H54 (cell line): ENCODE data around the gene DMAC2.
"Not testable (repeated sequence)": the region's sequence is repeated elsewhere in the genome, so short reads cannot be mapped to it uniquely, and the experiment has no call there.

Experiments used
- DNase-seq: peaks from one replicate; pipeline ENCODE4 v3.0.0; 2011; ENCODE audit warnings: low spot score, mixed read lengths; ENCODE audit not compliant: insufficient read length
- FAIRE-seq: peaks from 3 replicates; lab custom pipeline; 2011; peaks lifted over from hg19 to GRCh38; lab: Jason Lieb, UNC
- POLR2A ChIP-seq: IDR thresholded peaks from 2 replicates; pipeline ENCODE4 v1.6.1; 2011; ENCODE audit warnings: low read depth, mild to moderate bottlenecking, low read length

Gene DMAC2

GRCh38 chr19:41384351-41384750 lies 55.4 kb downstream of the DMAC2 start:
- TF ChIP-seq POLR2A, result no peak
- DNase-seq (no peak), FAIRE-seq (no peak)

DNA sequence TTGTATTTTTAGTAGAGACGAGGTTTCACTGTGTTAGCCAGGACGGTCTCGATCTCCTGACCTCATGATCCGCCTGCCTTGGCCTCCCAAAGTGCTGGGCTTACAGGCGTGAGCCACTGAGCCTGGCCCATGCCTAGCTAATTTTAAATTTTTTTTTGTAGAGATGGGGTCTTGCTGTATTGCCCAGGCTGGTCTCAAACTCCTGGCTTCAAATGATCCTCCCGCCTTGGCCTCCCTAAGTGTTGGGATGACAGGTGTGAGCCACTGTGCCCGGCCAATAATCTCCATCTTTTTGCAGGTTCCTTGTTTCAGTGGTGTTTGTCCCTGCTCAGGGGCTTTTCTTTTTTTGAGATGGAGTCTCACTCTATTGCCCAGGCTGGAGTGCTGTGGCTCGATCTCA lies 58.2 kb downstream of the DMAC2 start:
- not testable (repeated sequence) for DNase-seq, FAIRE-seq
